ENCODE results near the gene ARHGAP29. TPM values are rescaled to one million over a fixed set of nuclear protein-coding genes. Genes with fewer than 3 reads are reported as not detected.

The ARHGAP29 gene
- total RNA-seq, 1 donor from 2014 or later = 63.8 TPM

Other genes with a start within 250 kb of the ARHGAP29 start
- gene ABCA4, start 116.4 kb downstream of the ARHGAP29 start, total RNA-seq = 1.9 TPM
- gene ABCD3, start 180.8 kb upstream of the ARHGAP29 start, total RNA-seq = 54.9 TPM

Measured in lower lobe of right lung (tissue), 1 donor.